Mesenchymal stem cell (in vitro differentiated cells and primary cell): ENCODE data around the gene DUSP9. TPM values are rescaled to one million over a fixed set of nuclear protein-coding genes. Genes with fewer than 3 reads are reported as not detected.
A peak's percentile ranks its signal among the peaks of the same experiment; 100 is the strongest.

Experiments
- DNase-seq: peaks from one replicate; pipeline ENCODE4 v3.0.0-alpha.2; 2013
- H2AFZ ChIP-seq: one replicate; pipeline ENCODE4 v1.6.1; 2013; ENCODE audit warnings: low read depth, mild to moderate bottlenecking, control low read depth, inconsistent platforms, low read length, moderate library complexity
- H2AK5ac ChIP-seq: 2 replicates; pipeline ENCODE4 v1.6.1; 2013; ENCODE audit warnings: low read length, moderate library complexity, mild to moderate bottlenecking, inconsistent platforms; ENCODE audit not compliant: severe bottlenecking
- H2BK120ac ChIP-seq: one replicate; pipeline ENCODE4 v1.6.1; 2013; ENCODE audit warnings: low read depth, mild to moderate bottlenecking, inconsistent platforms, low read length, moderate library complexity
- H2BK12ac ChIP-seq, 2 experiments: one replicate each; pipeline ENCODE4 v1.6.1; 2013; ENCODE audit warnings: inconsistent platforms in 2 of 2, low read length in 2 of 2, mild to moderate bottlenecking in 2 of 2, moderate library complexity in 2 of 2, control low read depth in 1 of 2
- H2BK15ac ChIP-seq: one replicate; pipeline ENCODE4 v1.6.1; 2013; ENCODE audit warnings: mild to moderate bottlenecking, low read depth, inconsistent platforms; ENCODE audit not compliant: poor library complexity, severe bottlenecking
- H2BK5ac ChIP-seq: 2 replicates; pipeline ENCODE4 v1.6.1; 2013; ENCODE audit warnings: low read depth, mild to moderate bottlenecking, low read length, control low read depth, inconsistent platforms; ENCODE audit not compliant: poor library complexity, severe bottlenecking
- H3K14ac ChIP-seq, 2 experiments: one replicate each; pipeline ENCODE4 v1.6.1; 2013; ENCODE audit warnings: inconsistent platforms in 2 of 2, low read length in 2 of 2, control low read depth in 1 of 2, mild to moderate bottlenecking in 1 of 2, moderate library complexity in 1 of 2
- H3K18ac ChIP-seq, 2 experiments: one replicate each; pipeline ENCODE4 v1.6.1; 2013; ENCODE audit warnings: inconsistent platforms in 2 of 2, low read length in 2 of 2, control low read depth in 1 of 2, low read depth in 1 of 2, mild to moderate bottlenecking in 1 of 2
- H3K23ac ChIP-seq, 2 experiments: one replicate each; pipeline ENCODE4 v1.6.1; 2013; ENCODE audit warnings: inconsistent platforms in 2 of 2, low read length in 2 of 2, mild to moderate bottlenecking in 2 of 2, moderate library complexity in 2 of 2, control low read depth in 1 of 2
- H3K27ac ChIP-seq: 2 replicates; pipeline ENCODE4 v1.5.1; 2013; ENCODE audit warnings: mild to moderate bottlenecking, moderate library complexity, low read length, control low read depth, inconsistent platforms; ENCODE audit not compliant: poor library complexity, severe bottlenecking
- H3K27me3 ChIP-seq, 2 experiments: 2 replicates each; pipeline versions ENCODE4 v1.6.1 to v1.7.0; 2013; ENCODE audit warnings: low read length in 2 of 2, mild to moderate bottlenecking in 2 of 2, moderate library complexity in 2 of 2, control low read depth in 1 of 2, inconsistent platforms in 1 of 2; ENCODE audit not compliant: control insufficient read depth in 1 of 2, insufficient read depth in 1 of 2
- H3K36me3 ChIP-seq, 2 experiments: 2 replicates each; pipeline versions ENCODE4 v1.6.1 to v1.7.0; 2013; ENCODE audit warnings: low read length in 2 of 2, control low read depth in 1 of 2, inconsistent platforms in 1 of 2, low read depth in 1 of 2, mild to moderate bottlenecking in 1 of 2; ENCODE audit not compliant: insufficient read depth in 2 of 2, control insufficient read depth in 1 of 2
- H3K4ac ChIP-seq, 2 experiments: one replicate each; pipeline ENCODE4 v1.6.1; 2013; ENCODE audit warnings: inconsistent platforms in 2 of 2, low read length in 2 of 2, mild to moderate bottlenecking in 2 of 2, moderate library complexity in 2 of 2, control low read depth in 1 of 2, low read depth in 1 of 2
- H3K4me1 ChIP-seq: 2 replicates; pipeline ENCODE4 v1.6.1; 2013; ENCODE audit warnings: low read depth, low read length, control low read depth; ENCODE audit not compliant: control insufficient read depth, insufficient read depth
- H3K4me2 ChIP-seq: 2 replicates; pipeline ENCODE4 v1.6.1; 2013; ENCODE audit warnings: low read length, mild to moderate bottlenecking, inconsistent platforms; ENCODE audit not compliant: poor library complexity, severe bottlenecking
- H3K4me3 ChIP-seq, 2 experiments: 2 replicates each; pipeline versions ENCODE4 v1.5.1 to v1.7.0; 2013; ENCODE audit warnings: low read length in 2 of 2, mild to moderate bottlenecking in 2 of 2, control low read depth in 1 of 2, low read depth in 1 of 2; ENCODE audit not compliant: insufficient read depth in 1 of 2
- H3K79me1 ChIP-seq: replicated peaks from 2 replicates; pipeline ENCODE4 v1.6.1; 2013; ENCODE audit warnings: mild to moderate bottlenecking, control low read depth, low read length, inconsistent platforms; ENCODE audit not compliant: poor library complexity, severe bottlenecking
- H3K9ac ChIP-seq: 2 replicates; pipeline ENCODE4 v1.7.0; 2013; ENCODE audit warnings: mild to moderate bottlenecking, low read length, moderate library complexity
- H3K9me3 ChIP-seq: 2 replicates; pipeline ENCODE4 v1.7.0; 2013; ENCODE audit warnings: mild to moderate bottlenecking, low read length; ENCODE audit not compliant: control insufficient read depth
- H4K8ac ChIP-seq: one replicate; pipeline ENCODE4 v1.6.1; 2013; ENCODE audit warnings: inconsistent platforms, mild to moderate bottlenecking, low read length, moderate library complexity
- H4K91ac ChIP-seq: one replicate; pipeline ENCODE4 v1.6.1; 2013; ENCODE audit warnings: mild to moderate bottlenecking, low read length, inconsistent platforms
- WGBS: methylation state at CpG from one replicate; pipeline ENCODE4 v1.1.7; 2013; ENCODE audit warnings: mixed read lengths; 5-methylcytosine and 5-hydroxymethylcytosine counted together
- polyA plus RNA-seq, 2 experiments: library from polyadenylated mRNA; stranded (reverse); fragments of 200-250 nt; gene quantifications; one replicate each; pipeline ENCODE4 v1.2.3, GENCODE V29; 2013

DUSP9 gene
- polyA plus RNA-seq (2013, experiment 1 of 2): 0.03 TPM
- polyA plus RNA-seq (2013, experiment 2 of 2): 0.01 TPM

DNA sequence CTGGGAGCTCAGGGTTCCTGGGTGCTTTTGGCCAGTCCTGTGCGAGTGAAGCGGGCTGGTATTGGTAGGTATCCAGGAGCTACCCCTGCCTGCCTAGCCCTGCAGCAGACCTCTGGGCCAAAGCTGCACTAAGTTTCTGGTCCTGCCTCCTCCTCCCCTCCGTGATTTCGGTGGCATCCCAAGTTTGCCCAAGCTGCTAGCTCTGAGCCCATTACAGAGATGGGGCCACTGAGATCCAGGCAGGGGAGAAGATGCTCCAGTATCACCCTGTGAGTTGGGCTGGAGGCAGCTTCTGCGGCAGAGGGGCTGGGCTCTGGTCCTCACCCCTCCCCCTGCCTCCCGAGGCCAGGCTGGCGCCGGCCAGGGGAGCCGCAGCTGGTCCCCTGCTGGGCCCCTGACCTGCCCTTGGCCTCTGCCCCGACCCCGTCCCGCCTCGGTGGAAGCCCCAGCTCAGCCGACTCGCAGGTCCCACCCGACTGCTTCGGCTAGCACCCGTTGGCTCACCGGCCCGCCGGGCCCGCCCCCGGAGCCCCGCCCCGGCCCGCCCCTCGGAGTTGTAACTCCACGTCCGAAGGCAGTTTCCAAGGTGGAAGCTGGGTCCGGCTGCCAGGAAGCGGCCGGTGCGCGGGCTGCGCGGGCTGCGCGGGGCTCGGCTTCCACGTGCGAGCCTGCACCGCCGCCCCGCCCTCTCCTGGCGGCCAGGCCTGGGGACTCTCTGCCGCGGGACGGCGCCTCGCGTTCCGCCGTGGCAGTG is at the start of gene DUSP9:
DUSP9 (plus strand) TSS at position 584 of the 754 bp plus-strand sequence. CDS start 751 bp downstream, outside the sequence.
- no peak within 1 kb of the TSS for H2BK15ac ChIP-seq
- H3K79me1 ChIP-seq: no peaks in the 10 kb centered on the region
- no peak within 1 kb of the TSS for H2AK5ac ChIP-seq
- H2BK120ac ChIP-seq: no peak within 1 kb of the TSS
- H3K23ac ChIP-seq: no peak within 1 kb of the TSS
- H3K27me3 ChIP-seq: peaks cover 46 to 62% of the 10 kb centered on the region in 2 experiments
- H3K18ac ChIP-seq: no peak within 1 kb of the TSS
- no peak within 1 kb of the TSS for H4K91ac ChIP-seq
- H2BK12ac ChIP-seq: no peak within 1 kb of the TSS
- H3K9me3 ChIP-seq: no peaks in the 10 kb centered on the region
- H3K4ac ChIP-seq: no peak within 1 kb of the TSS
- 38% methylated on average over 5 of the region's 53 CpGs for WGBS
- no peak within 1 kb of the TSS for H2AFZ ChIP-seq
- peak within 1 kb of the TSS; percentile 63 for H3K4me2 ChIP-seq
- peak; percentile 12 for DNase-seq
- H3K9ac ChIP-seq: no peak within 1 kb of the TSS
- H3K4me1 ChIP-seq: peaks cover 32% of the 10 kb centered on the region
- H3K36me3 ChIP-seq: no peaks in the 10 kb centered on the region
- peak within 1 kb of the TSS in 1 of 2 experiments; percentile 36 for H3K4me3 ChIP-seq
- H2BK5ac ChIP-seq: no peak within 1 kb of the TSS
- H3K14ac ChIP-seq: no peak within 1 kb of the TSS
- H4K8ac ChIP-seq: no peak within 1 kb of the TSS
- H3K27ac ChIP-seq: no peak within 1 kb of the TSS

DNA sequence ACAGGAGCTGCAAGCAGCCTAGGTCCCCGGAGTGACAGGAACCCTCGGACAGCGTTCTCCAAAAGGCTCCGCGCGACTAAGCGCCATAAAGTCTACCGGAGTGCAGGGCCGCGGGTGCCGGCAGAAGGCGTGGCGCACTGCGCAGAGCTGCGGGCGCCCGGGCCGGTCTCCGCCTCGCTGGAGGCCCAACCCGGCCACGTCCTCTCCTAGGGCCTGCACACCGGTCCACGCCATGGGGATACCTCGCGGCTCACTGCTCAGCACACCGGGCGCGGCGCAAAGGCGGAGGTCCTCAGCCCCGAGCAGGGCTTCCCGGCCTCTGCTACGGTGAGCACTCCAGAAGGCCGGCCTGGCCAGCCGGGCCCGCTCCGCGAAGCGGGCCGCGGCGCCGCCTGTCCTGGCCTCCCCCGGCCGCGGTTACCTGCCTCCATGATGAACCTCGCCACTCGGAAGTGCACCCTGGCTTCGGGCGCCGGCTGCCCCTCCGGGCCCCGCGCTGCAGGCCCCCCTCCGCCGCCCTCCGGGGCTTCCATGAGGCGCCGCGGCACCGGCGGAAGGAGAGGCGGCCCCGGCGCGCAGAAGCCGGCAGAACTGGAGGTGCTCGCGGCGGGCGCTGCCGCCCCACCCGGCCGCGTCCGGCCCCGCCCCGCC is 48.3 kb upstream of the DUSP9 start, which contains the start of gene CCNQ:
CCNQ (minus strand) TSS at position 599 of the 651 bp plus-strand sequence; CDS start at position 533, 66 bp downstream.
- Histone ChIP-seq H4K8ac (peak within 1 kb of the TSS; percentile 54), H3K4me2 (peak within 1 kb of the TSS; percentile 72), H3K4me3 (peak within 1 kb of the TSS; percentile 77 to 80), H3K9ac (peak within 1 kb of the TSS; percentile 81), H2BK120ac (no peak within 1 kb of the TSS), H3K27ac (no peak within 1 kb of the TSS), H3K9me3 (peaks cover 1% of the 10 kb centered on the region), H3K4me1 (peaks cover 12% of the 10 kb centered on the region), H2BK15ac (no peak within 1 kb of the TSS), H3K79me1 (peaks cover 10% of the 10 kb centered on the region), H4K91ac (no peak within 1 kb of the TSS), H3K23ac (peak within 1 kb of the TSS in 1 of 2 experiments; percentile 80), H2BK12ac (no peak within 1 kb of the TSS), H2AFZ (no peak within 1 kb of the TSS), H2BK5ac (peak within 1 kb of the TSS; percentile 31), H3K36me3 (peaks cover 11 to 21% of the 10 kb centered on the region in 2 experiments), H2AK5ac (no peak within 1 kb of the TSS), H3K14ac (peak within 1 kb of the TSS in 1 of 2 experiments; percentile 55), H3K27me3 (peaks cover 0 to 29% of the 10 kb centered on the region in 2 experiments), H3K4ac (peak within 1 kb of the TSS; percentile 41 to 51), H3K18ac (peak within 1 kb of the TSS; percentile 54 to 73)
- peak; percentile 38 for DNase-seq
- under 1% methylated on average over 24 of the region's 79 CpGs for WGBS

DNA sequence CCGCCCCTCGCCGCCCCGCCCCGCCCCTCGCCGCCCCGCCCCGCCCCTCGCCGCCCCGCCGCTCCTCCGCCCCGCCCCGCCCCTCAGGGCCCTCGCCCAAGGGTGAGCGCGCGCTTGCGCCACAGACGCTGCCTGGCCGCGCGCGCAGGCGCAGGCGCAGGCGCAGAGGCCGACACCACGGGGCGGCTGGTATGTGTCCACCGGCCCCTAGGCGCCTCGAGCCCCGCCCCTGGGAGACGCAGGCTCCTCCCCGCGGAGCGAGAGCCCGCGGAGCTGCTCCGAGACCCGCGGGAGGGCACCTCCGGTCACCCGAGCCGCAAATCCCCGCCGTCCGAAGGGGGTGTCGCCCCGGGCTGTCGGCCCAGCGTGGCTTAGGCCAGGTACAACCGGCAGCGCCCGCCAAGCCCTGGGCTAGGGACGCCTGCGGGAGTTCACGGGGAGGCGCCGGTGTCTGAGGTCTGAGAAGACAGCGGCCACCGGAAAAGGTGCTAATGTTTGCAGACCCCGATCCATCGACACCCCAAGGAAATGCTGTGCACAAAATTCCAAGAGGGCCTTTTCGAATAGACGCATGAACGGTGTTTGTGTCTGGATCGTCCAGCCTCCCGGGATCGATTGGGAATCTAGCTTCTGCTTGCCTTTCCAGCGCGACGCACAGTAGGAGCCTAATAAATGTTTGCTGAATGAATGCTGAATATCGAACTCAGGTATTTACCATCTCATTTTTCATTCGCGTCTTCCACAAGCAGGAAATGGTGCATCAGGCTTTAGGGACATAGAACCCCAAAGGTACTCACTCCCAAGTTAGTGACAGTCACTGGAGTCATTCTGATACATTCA is 47.6 kb upstream of the DUSP9 start:
- Histone ChIP-seq H2BK12ac (no peak overlapping the region), H2BK15ac (no peak overlapping the region), H2BK120ac (no peak overlapping the region), H3K14ac (peak overlapping the region in 1 of 2 experiments; percentile 55), H3K4ac (peak overlapping the region in 1 of 2 experiments; percentile 41), H3K27ac (no peak overlapping the region), H3K27me3 (peaks cover 0 to 32% of the 10 kb centered on the region in 2 experiments), H3K4me3 (peak overlapping the region; percentile 65 to 80), H3K9me3 (peaks cover 2% of the 10 kb centered on the region), H3K36me3 (peaks cover 3 to 13% of the 10 kb centered on the region in 2 experiments), H4K8ac (peak overlapping the region; percentile 54), H3K79me1 (peaks cover 10% of the 10 kb centered on the region), H2BK5ac (peak overlapping the region; percentile 31), H3K23ac (peak overlapping the region in 1 of 2 experiments; percentile 80), H3K18ac (peak overlapping the region; percentile 40 to 54), H3K4me1 (peaks cover 12% of the 10 kb centered on the region), H3K9ac (peak overlapping the region; percentile 81), H2AK5ac (no peak overlapping the region), H4K91ac (no peak overlapping the region), H2AFZ (no peak overlapping the region), H3K4me2 (peak overlapping the region; percentile 72)
- WGBS: under 1% methylated on average over 42 of the region's 79 CpGs
- DNase-seq: peak; percentile 82
